Measurements from ENCODE around the gene DNLZ.

DNA sequence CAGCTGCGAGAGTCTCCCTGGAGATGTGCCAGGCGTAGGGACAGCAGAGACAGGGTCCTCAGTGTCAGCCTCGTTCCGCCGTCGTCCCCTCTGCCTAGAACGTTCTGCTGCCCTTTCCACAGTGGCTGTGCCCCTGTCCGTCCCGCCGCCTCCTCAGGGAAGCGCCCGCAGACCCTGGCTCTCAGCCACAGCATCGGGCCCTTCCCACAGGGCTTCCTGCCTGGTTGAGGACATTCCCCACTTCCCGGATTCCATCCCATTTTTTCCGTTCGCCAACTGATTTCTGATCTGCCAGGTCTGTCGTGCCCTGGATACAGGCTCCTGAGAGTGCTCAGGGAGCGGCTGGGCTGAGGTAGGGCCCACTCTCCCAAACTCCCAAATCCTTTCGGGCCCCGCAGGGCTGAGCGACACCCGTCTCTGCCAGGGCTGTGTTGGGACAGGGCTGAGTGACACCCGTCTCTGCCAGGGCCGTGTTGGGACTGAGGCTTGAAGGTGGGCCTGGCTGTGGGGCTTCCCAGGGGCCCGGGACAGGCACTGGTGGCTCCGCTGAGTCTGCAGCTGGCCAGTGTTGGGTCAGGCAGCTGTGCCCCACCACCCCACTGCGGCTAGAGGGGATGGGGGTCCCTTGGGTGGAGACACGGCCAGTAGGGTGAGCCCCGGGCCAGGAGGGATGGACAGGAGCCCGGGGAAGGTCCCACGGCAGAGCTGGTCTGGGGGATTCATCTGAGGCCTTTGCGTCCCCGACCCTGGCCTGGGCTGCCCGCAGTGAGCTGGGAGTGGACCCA, 15.9 kb downstream of the DNLZ start:
- TF ChIP-seq, protein P1, sequence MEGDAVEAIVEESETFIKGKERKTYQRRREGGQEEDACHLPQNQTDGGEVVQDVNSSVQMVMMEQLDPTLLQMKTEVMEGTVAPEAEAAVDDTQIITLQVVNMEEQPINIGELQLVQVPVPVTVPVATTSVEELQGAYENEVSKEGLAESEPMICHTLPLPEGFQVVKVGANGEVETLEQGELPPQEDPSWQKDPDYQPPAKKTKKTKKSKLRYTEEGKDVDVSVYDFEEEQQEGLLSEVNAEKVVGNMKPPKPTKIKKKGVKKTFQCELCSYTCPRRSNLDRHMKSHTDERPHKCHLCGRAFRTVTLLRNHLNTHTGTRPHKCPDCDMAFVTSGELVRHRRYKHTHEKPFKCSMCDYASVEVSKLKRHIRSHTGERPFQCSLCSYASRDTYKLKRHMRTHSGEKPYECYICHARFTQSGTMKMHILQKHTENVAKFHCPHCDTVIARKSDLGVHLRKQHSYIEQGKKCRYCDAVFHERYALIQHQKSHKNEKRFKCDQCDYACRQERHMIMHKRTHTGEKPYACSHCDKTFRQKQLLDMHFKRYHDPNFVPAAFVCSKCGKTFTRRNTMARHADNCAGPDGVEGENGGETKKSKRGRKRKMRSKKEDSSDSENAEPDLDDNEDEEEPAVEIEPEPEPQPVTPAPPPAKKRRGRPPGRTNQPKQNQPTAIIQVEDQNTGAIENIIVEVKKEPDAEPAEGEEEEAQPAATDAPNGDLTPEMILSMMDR (IDR thresholded peaks at IDR 0.05) = no peak
- no peak for TF ChIP-seq GABPA (IDR thresholded peaks at IDR 0.05; ENCODE audit: low read depth)
- TF ChIP-seq TCF12 (IDR thresholded peaks at IDR 0.05) = no peak
- TF ChIP-seq RXRA (IDR thresholded peaks at IDR 0.05; ENCODE audit: borderline replicate concordance, low read depth) = no peak
- TF ChIP-seq, protein P2, sequence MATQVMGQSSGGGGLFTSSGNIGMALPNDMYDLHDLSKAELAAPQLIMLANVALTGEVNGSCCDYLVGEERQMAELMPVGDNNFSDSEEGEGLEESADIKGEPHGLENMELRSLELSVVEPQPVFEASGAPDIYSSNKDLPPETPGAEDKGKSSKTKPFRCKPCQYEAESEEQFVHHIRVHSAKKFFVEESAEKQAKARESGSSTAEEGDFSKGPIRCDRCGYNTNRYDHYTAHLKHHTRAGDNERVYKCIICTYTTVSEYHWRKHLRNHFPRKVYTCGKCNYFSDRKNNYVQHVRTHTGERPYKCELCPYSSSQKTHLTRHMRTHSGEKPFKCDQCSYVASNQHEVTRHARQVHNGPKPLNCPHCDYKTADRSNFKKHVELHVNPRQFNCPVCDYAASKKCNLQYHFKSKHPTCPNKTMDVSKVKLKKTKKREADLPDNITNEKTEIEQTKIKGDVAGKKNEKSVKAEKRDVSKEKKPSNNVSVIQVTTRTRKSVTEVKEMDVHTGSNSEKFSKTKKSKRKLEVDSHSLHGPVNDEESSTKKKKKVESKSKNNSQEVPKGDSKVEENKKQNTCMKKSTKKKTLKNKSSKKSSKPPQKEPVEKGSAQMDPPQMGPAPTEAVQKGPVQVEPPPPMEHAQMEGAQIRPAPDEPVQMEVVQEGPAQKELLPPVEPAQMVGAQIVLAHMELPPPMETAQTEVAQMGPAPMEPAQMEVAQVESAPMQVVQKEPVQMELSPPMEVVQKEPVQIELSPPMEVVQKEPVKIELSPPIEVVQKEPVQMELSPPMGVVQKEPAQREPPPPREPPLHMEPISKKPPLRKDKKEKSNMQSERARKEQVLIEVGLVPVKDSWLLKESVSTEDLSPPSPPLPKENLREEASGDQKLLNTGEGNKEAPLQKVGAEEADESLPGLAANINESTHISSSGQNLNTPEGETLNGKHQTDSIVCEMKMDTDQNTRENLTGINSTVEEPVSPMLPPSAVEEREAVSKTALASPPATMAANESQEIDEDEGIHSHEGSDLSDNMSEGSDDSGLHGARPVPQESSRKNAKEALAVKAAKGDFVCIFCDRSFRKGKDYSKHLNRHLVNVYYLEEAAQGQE (IDR thresholded peaks at IDR 0.05; ENCODE audit: low read depth, low read length) = no peak
- TF ChIP-seq EP300 (IDR thresholded peaks at IDR 0.05; ENCODE audit: borderline replicate concordance in 1 of 2, low read depth in 1 of 2, low read length in 1 of 2) = no peak
- TF ChIP-seq TEAD4 (IDR thresholded peaks at IDR 0.05; ENCODE audit: borderline replicate concordance, insufficient read depth) = no peak
- TF ChIP-seq JUND (IDR thresholded peaks at IDR 0.05) = no peak
- no peak for TF ChIP-seq SIN3A (IDR thresholded peaks at IDR 0.05; ENCODE audit: borderline replicate concordance, low read depth, low read length)
- TF ChIP-seq POLR2AphosphoS5 (IDR thresholded peaks at IDR 0.05; ENCODE audit: low read depth, low read length) = no peak
- TF ChIP-seq YY1 (IDR thresholded peaks at IDR 0.05; ENCODE audit: low read depth) = no peak
- TF ChIP-seq, protein P3, sequence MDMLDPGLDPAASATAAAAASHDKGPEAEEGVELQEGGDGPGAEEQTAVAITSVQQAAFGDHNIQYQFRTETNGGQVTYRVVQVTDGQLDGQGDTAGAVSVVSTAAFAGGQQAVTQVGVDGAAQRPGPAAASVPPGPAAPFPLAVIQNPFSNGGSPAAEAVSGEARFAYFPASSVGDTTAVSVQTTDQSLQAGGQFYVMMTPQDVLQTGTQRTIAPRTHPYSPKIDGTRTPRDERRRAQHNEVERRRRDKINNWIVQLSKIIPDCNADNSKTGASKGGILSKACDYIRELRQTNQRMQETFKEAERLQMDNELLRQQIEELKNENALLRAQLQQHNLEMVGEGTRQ (IDR thresholded peaks at IDR 0.05; ENCODE audit: borderline replicate concordance, low read depth, low read length) = no peak

Measured in SK-N-SH (cell line).